Body of pancreas (tissue), 4 donors: ENCODE data around the gene COX19.
A peak's percentile ranks its signal among the peaks of the same experiment; 100 is the strongest.

Experiments used
- POLR2A ChIP-seq, 3 donors: fragments of 450-650 bp; IDR thresholded peaks; one replicate each; pipeline ENCODE4 v1.6.1; 2016; ENCODE audit warnings: antibody characterized with exemption in 3 of 3, mild to moderate bottlenecking in 2 of 3
- TF ChIP-seq, protein P1 (sequence below), 7 experiments: fragments of 450-650 bp in 4 of 7; fragments of 200-600 bp in 3 of 7; sonication (generic) in 3 of 7; IDR thresholded peaks; one replicate each; pipeline ENCODE4 v1.5.1; 2016 to 2019; ENCODE audit warnings: antibody characterized with exemption in 7 of 7

- TF ChIP-seq, protein P1, sequence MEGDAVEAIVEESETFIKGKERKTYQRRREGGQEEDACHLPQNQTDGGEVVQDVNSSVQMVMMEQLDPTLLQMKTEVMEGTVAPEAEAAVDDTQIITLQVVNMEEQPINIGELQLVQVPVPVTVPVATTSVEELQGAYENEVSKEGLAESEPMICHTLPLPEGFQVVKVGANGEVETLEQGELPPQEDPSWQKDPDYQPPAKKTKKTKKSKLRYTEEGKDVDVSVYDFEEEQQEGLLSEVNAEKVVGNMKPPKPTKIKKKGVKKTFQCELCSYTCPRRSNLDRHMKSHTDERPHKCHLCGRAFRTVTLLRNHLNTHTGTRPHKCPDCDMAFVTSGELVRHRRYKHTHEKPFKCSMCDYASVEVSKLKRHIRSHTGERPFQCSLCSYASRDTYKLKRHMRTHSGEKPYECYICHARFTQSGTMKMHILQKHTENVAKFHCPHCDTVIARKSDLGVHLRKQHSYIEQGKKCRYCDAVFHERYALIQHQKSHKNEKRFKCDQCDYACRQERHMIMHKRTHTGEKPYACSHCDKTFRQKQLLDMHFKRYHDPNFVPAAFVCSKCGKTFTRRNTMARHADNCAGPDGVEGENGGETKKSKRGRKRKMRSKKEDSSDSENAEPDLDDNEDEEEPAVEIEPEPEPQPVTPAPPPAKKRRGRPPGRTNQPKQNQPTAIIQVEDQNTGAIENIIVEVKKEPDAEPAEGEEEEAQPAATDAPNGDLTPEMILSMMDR (IDR thresholded peaks at IDR 0.05), result peak in 1 of 7 experiments; percentile 22
- no peak for TF ChIP-seq POLR2A (IDR thresholded peaks at IDR 0.05)
Measured at GRCh38 chr7:1008733-1009363, 33.5 kb upstream of the COX19 start.
